ENCODE measurements around the gene ENDOV. TPM values are rescaled to one million over a fixed set of nuclear protein-coding genes. Genes with fewer than 3 reads are reported as not detected.

Gene ENDOV
- total RNA-seq, 2 donors from 2014 or later = 3.8 to 4.9 TPM

GRCh38 chr17:80479246-80479566 is 64.2 kb downstream of the ENDOV start:
- no peaks in the 10 kb centered on the region for H3K9me3 ChIP-seq
- H3K36me3 ChIP-seq = no peaks in the 10 kb centered on the region
- no peak for DNase-seq (ENCODE audit: low spot score)
- H3K4me1 ChIP-seq = peaks cover 0 to 40% of the 10 kb centered on the region in 2 donors
- no peak for TF ChIP-seq CTCF (IDR thresholded peaks at IDR 0.05)
- H3K27ac ChIP-seq = no peak overlapping the region
- H3K4me3 ChIP-seq = no peak overlapping the region
- H3K27me3 ChIP-seq = peaks cover 35 to 69% of the 10 kb centered on the region in 2 donors

GRCh38 chr17:80480248-80480647 is 65.3 kb downstream of the ENDOV start:
- Histone ChIP-seq H3K9me3 (no peaks in the 10 kb centered on the region), H3K36me3 (no peaks in the 10 kb centered on the region), H3K27ac (no peak overlapping the region), H3K4me1 (peaks cover 0 to 36% of the 10 kb centered on the region in 2 donors), H3K4me3 (no peak overlapping the region), H3K27me3 (peaks cover 30 to 61% of the 10 kb centered on the region in 2 donors)
- no peak for TF ChIP-seq CTCF (IDR thresholded peaks at IDR 0.05)
- no peak for DNase-seq (ENCODE audit: low spot score)

DNA sequence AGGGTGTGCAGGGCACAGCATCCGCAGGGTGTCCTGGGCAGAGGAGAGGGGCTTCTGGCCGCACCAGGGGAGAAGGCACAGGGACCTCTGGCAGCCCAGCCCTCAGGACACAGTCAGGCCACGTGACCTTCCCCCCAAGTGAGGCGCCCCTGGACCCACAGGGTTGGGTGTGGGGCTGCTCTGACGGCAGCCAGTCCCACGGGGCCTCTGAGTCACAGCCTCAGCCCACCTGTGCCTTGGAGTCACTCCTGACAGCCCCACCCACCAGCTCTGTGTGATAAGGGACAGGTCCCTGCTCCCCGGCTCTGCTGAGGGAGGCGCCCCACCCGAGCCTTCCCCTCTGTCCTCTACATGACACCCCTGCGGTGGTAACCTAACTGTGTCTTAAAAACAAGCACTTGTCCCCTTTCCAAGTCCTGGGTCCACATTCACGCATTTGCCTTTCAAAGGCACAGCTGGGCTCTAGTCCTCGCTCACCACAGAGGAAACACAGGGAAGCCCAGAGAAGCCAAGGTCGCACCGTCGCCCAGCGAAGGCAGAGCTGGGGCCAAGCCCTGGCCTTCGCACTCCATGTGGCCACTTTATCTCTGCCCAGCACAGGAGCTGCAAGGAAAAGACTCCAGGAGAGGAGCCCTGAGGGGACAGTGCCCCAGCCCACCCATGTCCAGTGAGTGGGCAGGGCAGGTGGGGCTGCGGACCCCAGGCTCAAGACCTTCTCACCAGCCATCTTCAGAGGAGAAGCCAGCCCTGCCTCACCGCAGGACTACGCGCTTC is 66.5 kb downstream of the ENDOV start:
- Histone ChIP-seq H3K27me3 (peaks cover 30 to 51% of the 10 kb centered on the region in 2 donors), H3K4me3 (no peak overlapping the region), H3K9me3 (no peaks in the 10 kb centered on the region), H3K36me3 (no peaks in the 10 kb centered on the region), H3K4me1 (peaks cover 0 to 23% of the 10 kb centered on the region in 2 donors), H3K27ac (no peak overlapping the region)
- TF ChIP-seq CTCF (IDR thresholded peaks at IDR 0.05) = no peak
- no peak for DNase-seq (ENCODE audit: low spot score)

GRCh38 chr17:80482058-80482318 is 67.0 kb downstream of the ENDOV start:
- Histone ChIP-seq H3K36me3 (no peaks in the 10 kb centered on the region), H3K4me1 (peaks cover 0 to 18% of the 10 kb centered on the region in 2 donors), H3K9me3 (no peaks in the 10 kb centered on the region), H3K27ac (no peak overlapping the region), H3K27me3 (peaks cover 26 to 46% of the 10 kb centered on the region in 2 donors), H3K4me3 (no peak overlapping the region)
- no peak for DNase-seq (ENCODE audit: low spot score)
- TF ChIP-seq CTCF (IDR thresholded peaks at IDR 0.05) = no peak

DNA sequence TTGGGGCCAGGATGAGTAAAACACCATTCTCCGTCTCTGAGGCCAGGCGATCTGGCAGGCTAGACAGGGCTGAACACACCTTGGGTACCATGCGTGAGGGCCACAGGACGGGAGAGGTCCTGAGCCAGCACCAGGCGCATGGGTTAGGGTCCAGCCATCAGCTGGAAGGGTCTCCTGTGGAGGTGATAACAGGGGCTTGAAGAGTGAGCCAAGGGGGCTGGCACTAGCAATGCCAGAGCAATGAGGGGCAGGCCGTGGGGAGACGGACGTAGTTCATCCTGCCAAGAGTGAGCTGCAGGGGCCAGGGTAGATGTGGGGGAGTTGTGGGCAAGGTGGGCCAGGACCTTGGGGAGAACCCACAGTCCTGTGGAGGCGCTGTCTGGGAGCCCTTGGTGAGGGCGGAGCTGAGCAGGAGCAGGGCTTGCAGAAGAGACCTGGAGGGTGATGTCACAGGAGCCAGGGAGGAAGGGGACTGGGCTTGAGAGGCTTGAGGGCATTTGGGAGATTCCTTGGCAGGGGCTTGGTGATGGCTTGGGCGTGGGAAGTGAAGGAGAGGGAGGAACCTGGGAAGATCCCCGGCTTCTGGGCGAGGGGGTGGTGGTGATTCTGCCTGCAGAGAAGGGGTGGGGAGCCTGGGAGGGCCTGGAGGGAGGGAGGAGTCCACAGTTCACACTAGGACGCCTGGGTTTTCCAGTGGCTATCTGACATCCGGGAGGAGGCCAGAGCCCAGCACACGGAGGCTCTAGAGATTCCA is 67.8 kb downstream of the ENDOV start:
- no peak for DNase-seq (ENCODE audit: low spot score)
- Histone ChIP-seq H3K27me3 (peaks cover 20 to 39% of the 10 kb centered on the region in 2 donors), H3K27ac (no peak overlapping the region)

More for the DNA sequence above, 67.8 kb downstream of the ENDOV start:
- no peak overlapping the region for H3K4me3 ChIP-seq
- H3K36me3 ChIP-seq = no peaks in the 10 kb centered on the region
- H3K4me1 ChIP-seq = peaks cover 0 to 11% of the 10 kb centered on the region in 2 donors
- no peak for TF ChIP-seq CTCF (IDR thresholded peaks at IDR 0.05)
- no peaks in the 10 kb centered on the region for H3K9me3 ChIP-seq

Measured in right atrium auricular region (tissue), 2 donors.